ENCODE results near the gene NAPSA. TPM values are rescaled to one million over a fixed set of nuclear protein-coding genes. Genes with fewer than 3 reads are reported as not detected.

Gene NAPSA
- total and polyA plus RNA-seq, 2 of the 8 experiments (the other 6 are each of a cell fraction or from before 2014, with no cell fraction given) = 0.71 to 0.73 TPM

- Histone ChIP-seq H4K91ac (replicated peaks; ENCODE audit: insufficient read length, low read length) (no peak overlapping the region), H2AFZ (ENCODE audit: low read length) (no peak overlapping the region), H2AK5ac (ENCODE audit: low read depth, low read length) (no peak overlapping the region), H4K5ac (ENCODE audit: insufficient read length, low read depth, low read length) (no peak overlapping the region), H2BK120ac (replicated peaks; ENCODE audit: low read depth, low read length) (no peak overlapping the region), H3K23ac (ENCODE audit: insufficient read length) (no peak overlapping the region), H3K36me3 (ENCODE audit: control insufficient read depth in 2 of 4, insufficient read depth in 4 of 4, low read length in 3 of 4) (peaks cover 20 to 56% (median 37%) of the 10 kb centered on the region in 4 experiments), H2BK12ac (ENCODE audit: low read depth, low read length) (no peak overlapping the region), H3K23me2 (ENCODE audit: low read depth, low read length) (no peaks in the 10 kb centered on the region), H4K20me1 (replicated peaks in 1 of 2; ENCODE audit: control insufficient read depth in 1 of 2, insufficient read depth in 2 of 2, low read length in 2 of 2) (peaks cover 1 to 6% of the 10 kb centered on the region in 2 experiments), H3K4me2 (ENCODE audit: insufficient read depth in 1 of 2, low read depth in 2 of 2, low read length in 2 of 2) (no peak overlapping the region), H3K14ac (ENCODE audit: insufficient read length) (no peak overlapping the region), H3K18ac (ENCODE audit: extremely low read depth, low read length) (no peak overlapping the region), H3K27ac (ENCODE audit: low read depth, low read length) (no peak overlapping the region), H3K27me3 (replicated peaks in 1 of 4; ENCODE audit: control insufficient read depth in 3 of 4, extremely low read depth in 1 of 4, insufficient read depth in 3 of 4, low read length in 3 of 4) (no peaks in the 10 kb centered on the region), H3K79me2 (ENCODE audit: control insufficient read depth in 1 of 2, insufficient read depth in 2 of 2, low read length in 2 of 2) (no peaks in the 10 kb centered on the region), H3K9ac (replicated peaks in 1 of 4; ENCODE audit: extremely low read depth in 1 of 4, low read depth in 3 of 4, low read length in 3 of 4) (no peak overlapping the region), H3K4ac (replicated peaks; ENCODE audit: insufficient read length, low read depth, low read length) (no peak overlapping the region), H4K8ac (ENCODE audit: extremely low read depth, insufficient read depth, low read length) (no peak overlapping the region; the same call in 1 of the 2 replicates), H2BK20ac (ENCODE audit: low read length) (no peak overlapping the region), H3K9me3 (ENCODE audit: insufficient read depth in 2 of 2, low read depth in 1 of 2, low read length in 1 of 2) (no peaks in the 10 kb centered on the region), H2BK15ac (ENCODE audit: low read length) (no peak overlapping the region), H3K4me1 (replicated peaks in 1 of 4; ENCODE audit: control insufficient read depth in 3 of 4, insufficient read depth in 4 of 4, low read length in 3 of 4) (no peaks in the 10 kb centered on the region), H2BK5ac (ENCODE audit: low read depth, low read length) (no peak overlapping the region), H3K79me1 (ENCODE audit: low read depth, low read length) (no peaks in the 10 kb centered on the region), H3K56ac (replicated peaks; ENCODE audit: insufficient read length, low read depth, low read length) (no peak overlapping the region), H3K4me3 (ENCODE audit: extremely low read depth in 1 of 4, insufficient read depth in 2 of 4, low read depth in 3 of 4, low read length in 4 of 4) (no peak overlapping the region)
- CTCF ChIA-PET (ENCODE audit: partially characterized antibody) = interaction anchor here (0.6 to 1.0 kb wide), 2 partner anchors 62 to 131 kb away, joined by 3 read pairs; no protein-coding TSS in a partner anchor
- WGBS, 2 experiments (ENCODE audit: extremely low coverage in 1 of 2, insufficient coverage in 1 of 2, insufficient read length in 1 of 2, insufficient replicate concordance in 2 of 2, low coverage in 1 of 2, low lambda C conversion rate in 2 of 2, missing lambda C conversion rate in 1 of 2) = 94% methylated on average over 16 of the region's 19 CpGs; no CpG with 5 or more reads in 1 of the 2 experiments
- POLR2A ChIA-PET (ENCODE audit: partially characterized antibody) = interaction anchor here (0.9 to 1.0 kb wide), 2 partner anchors 10 to 38 kb away, joined by 3 read pairs; no protein-coding TSS in a partner anchor
- FAIRE-seq (no peak), DNase-seq (ENCODE audit: low read depth in 1 of 2, low spot score in 2 of 2) (no peak)
- TF ChIP-seq CEBPB (IDR thresholded peaks at IDR 0.05; ENCODE audit: low read depth, low read length) (no peak), MAX (IDR thresholded peaks at IDR 0.05) (no peak), SUZ12 (IDR thresholded peaks at IDR 0.05; ENCODE audit: low read length) (no peak), EP300 (IDR thresholded peaks at IDR 0.05; ENCODE audit: borderline replicate concordance in 1 of 2, low read depth in 2 of 2, low read length in 2 of 2) (no peak), ASH2L (IDR thresholded peaks at IDR 0.05; ENCODE audit: low read length) (no peak), CHD1 (IDR thresholded peaks at IDR 0.05; ENCODE audit: low read depth, low read length) (no peak), TAF1 (IDR thresholded peaks at IDR 0.05; ENCODE audit: low read depth, low read length) (no peak), USF2 (IDR thresholded peaks at IDR 0.05; ENCODE audit: low read length) (no peak), CTCF (IDR thresholded peaks at IDR 0.05; ENCODE audit: control extremely low read depth in 1 of 3, insufficient read depth in 1 of 3, low read depth in 1 of 3, low read length in 3 of 3) (no peak), RAD21 (IDR thresholded peaks at IDR 0.05 in 1 of 2, conservative IDR thresholded peaks at IDR 0.05 in 1 of 2; ENCODE audit: low read depth in 2 of 2, low read length in 2 of 2) (no peak)
Observed at GRCh38 chr19:50406829-50407228, 41.4 kb upstream of the NAPSA start.

All from H1 (cell line).